ENCODE measurements around the gene CPA4. TPM values are rescaled to one million over a fixed set of nuclear protein-coding genes. Genes with fewer than 3 reads are reported as not detected.

The CPA4 gene
- total RNA-seq, 6 experiments from 2014 or later, result not detected

DNA sequence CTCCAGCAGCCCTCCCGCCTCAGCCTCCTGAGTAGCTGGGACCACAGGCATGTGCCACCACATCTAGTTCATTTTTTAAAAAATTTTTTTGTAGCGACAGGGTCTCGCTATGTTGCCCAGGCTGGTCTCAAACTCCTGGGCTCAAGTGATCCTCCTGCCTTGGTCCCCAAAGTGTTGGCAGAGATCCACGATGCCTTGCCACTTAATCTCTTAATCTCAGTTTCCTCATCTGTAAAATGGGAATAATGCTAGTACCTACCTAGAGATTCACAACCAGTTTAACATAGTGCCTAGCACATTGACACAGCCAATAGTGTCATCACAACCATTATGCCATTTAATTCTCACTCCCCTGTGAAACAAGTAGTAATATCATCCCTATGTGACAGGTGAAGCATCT is 4.8 kb upstream of the CPA4 start:
- Histone ChIP-seq H3K27me3 (no peaks in the 10 kb centered on the region), H3K36me3 (no peaks in the 10 kb centered on the region), H3K9me3 (no peaks in the 10 kb centered on the region), H3K4me1 (no peaks in the 10 kb centered on the region), H3K27ac (no peak overlapping the region), H3K4me3 (no peak overlapping the region)
- ATAC-seq (no peak), DNase-seq (no peak)
- 83% methylated on average over 4 of the region's 4 CpGs for WGBS (ENCODE audit: insufficient coverage, low coverage, low lambda C conversion rate, missing lambda C conversion rate)
- intact Hi-C loops (cut with DNase I), result no loop called here
- TF ChIP-seq, protein P1, sequence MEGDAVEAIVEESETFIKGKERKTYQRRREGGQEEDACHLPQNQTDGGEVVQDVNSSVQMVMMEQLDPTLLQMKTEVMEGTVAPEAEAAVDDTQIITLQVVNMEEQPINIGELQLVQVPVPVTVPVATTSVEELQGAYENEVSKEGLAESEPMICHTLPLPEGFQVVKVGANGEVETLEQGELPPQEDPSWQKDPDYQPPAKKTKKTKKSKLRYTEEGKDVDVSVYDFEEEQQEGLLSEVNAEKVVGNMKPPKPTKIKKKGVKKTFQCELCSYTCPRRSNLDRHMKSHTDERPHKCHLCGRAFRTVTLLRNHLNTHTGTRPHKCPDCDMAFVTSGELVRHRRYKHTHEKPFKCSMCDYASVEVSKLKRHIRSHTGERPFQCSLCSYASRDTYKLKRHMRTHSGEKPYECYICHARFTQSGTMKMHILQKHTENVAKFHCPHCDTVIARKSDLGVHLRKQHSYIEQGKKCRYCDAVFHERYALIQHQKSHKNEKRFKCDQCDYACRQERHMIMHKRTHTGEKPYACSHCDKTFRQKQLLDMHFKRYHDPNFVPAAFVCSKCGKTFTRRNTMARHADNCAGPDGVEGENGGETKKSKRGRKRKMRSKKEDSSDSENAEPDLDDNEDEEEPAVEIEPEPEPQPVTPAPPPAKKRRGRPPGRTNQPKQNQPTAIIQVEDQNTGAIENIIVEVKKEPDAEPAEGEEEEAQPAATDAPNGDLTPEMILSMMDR (IDR thresholded peaks at IDR 0.05), result no peak
- TF ChIP-seq POLR2A (IDR thresholded peaks at IDR 0.05), result no peak

DNA sequence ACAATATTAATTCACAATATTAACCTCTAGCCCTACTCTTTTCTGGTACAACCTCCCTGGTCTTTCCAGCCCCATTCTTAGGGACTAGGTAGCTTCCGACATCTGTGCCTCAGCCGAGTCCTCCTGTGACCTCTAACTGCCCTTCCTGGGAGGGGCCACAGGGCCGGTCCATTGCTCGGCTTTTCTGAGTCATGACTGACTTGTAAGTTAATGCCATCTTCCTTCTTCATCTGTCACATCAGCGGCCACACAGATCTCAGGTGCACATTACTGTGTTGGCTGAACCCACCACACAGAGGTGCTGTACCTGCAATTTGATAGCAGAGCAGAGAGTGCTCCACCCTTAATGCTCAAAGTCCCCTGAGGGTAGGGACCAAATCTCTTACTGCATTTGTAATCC is 4.1 kb upstream of the CPA4 start:
- no peak for DNase-seq
- Histone ChIP-seq H3K27ac (no peak overlapping the region), H3K27me3 (no peaks in the 10 kb centered on the region), H3K9me3 (no peaks in the 10 kb centered on the region), H3K4me3 (no peak overlapping the region), H3K36me3 (no peaks in the 10 kb centered on the region), H3K4me1 (no peaks in the 10 kb centered on the region)
- no peak for ATAC-seq
- 76% methylated on average over 5 of the region's 5 CpGs for WGBS (ENCODE audit: insufficient coverage, low coverage, low lambda C conversion rate, missing lambda C conversion rate)
- intact Hi-C loops (cut with DNase I), result no loop called here
- TF ChIP-seq, protein P1 (IDR thresholded peaks at IDR 0.05), result no peak

DNA sequence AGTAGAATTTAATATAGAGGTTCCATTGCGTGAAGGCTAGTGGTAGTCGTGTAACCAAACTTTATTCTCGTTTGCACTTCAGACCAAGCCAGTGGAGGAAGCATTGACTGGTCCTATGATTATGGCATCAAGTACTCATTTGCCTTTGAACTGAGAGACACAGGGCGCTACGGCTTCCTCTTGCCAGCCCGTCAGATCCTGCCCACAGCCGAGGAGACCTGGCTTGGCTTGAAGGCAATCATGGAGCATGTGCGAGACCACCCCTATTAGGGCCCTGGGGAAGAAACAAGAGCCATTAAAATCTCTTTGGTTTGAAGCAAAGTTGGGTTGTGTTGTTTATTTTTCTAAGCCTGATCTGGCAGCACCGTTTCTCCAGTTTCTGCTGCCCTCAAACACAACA is 3.5 kb upstream of the CPA4 start:
- WGBS (ENCODE audit: insufficient coverage, low coverage, low lambda C conversion rate, missing lambda C conversion rate), result 78% methylated on average over 6 of the region's 9 CpGs
- ATAC-seq, result no peak
- Histone ChIP-seq H3K27me3 (no peaks in the 10 kb centered on the region), H3K36me3 (no peaks in the 10 kb centered on the region), H3K4me3 (no peak overlapping the region), H3K4me1 (no peaks in the 10 kb centered on the region), H3K27ac (no peak overlapping the region), H3K9me3 (no peaks in the 10 kb centered on the region)
- no peak for TF ChIP-seq POLR2A (IDR thresholded peaks at IDR 0.05)
- TF ChIP-seq, protein P1 (IDR thresholded peaks at IDR 0.05), result no peak
- DNase-seq, result no peak
- intact Hi-C loops (cut with DNase I), result no loop called here

DNA sequence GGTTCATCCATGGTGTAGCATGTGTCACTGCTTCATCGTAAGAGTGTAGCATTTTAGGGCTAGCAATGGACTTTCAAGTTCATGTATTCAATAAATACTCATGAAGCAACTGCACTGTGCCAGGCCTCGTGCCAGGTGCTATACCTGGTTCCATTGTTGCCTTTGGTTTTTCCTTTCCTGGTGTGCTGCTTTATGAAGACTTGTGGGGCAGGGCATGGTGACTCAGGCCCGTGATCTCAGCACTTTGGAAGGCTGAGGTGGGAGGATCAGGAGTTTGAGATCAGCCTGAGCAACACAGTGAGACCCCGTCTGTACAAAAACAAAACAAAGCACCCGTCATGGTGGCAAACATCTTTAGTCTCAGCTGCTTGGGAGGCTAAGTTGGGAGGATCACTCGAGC is 2.2 kb upstream of the CPA4 start:
- WGBS (ENCODE audit: insufficient coverage, low coverage, low lambda C conversion rate, missing lambda C conversion rate), result 63% methylated on average over 6 of the region's 6 CpGs
- no peak for TF ChIP-seq POLR2A (IDR thresholded peaks at IDR 0.05)
- ATAC-seq (no peak), DNase-seq (no peak)
- Histone ChIP-seq H3K27ac (no peak overlapping the region), H3K4me1 (no peaks in the 10 kb centered on the region), H3K9me3 (no peaks in the 10 kb centered on the region), H3K4me3 (no peak overlapping the region), H3K36me3 (no peaks in the 10 kb centered on the region), H3K27me3 (no peaks in the 10 kb centered on the region)
- intact Hi-C loops (cut with DNase I), result no loop called here

DNA sequence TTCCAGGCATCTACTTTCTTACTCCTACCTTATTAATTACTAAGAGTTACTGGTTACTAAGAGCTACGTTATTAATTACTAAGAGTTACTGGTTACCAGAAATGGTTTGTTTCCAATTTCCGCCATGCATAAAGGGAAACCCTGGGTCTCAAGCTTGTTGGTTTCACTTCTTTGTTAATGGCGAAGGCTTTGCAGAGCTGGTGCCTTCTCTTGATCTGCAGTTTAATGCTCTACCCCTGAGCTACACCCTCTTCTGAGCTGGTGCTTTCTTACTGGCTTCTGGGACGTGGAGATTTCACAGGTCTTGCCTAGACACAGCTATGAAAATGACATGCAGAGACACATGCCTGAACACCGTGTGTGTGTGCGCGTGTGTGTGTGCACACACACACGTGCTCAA is 560 bp downstream of the CPA4 start:
- H3K27ac ChIP-seq, result no peak overlapping the region
- intact Hi-C loops (cut with DNase I), result no loop called here
- 65% methylated on average over 8 of the region's 8 CpGs for WGBS (ENCODE audit: insufficient coverage, low coverage, low lambda C conversion rate, missing lambda C conversion rate)
- no peak overlapping the region for H3K4me3 ChIP-seq
- DNase-seq (no peak), ATAC-seq (no peak)
- TF ChIP-seq POLR2A (IDR thresholded peaks at IDR 0.05), result no peak
- TF ChIP-seq, protein P1 (IDR thresholded peaks at IDR 0.05), result no peak
- H3K4me1 ChIP-seq, result no peaks in the 10 kb centered on the region
- H3K36me3 ChIP-seq, result no peaks in the 10 kb centered on the region
- H3K27me3 ChIP-seq, result no peaks in the 10 kb centered on the region
- H3K9me3 ChIP-seq, result no peaks in the 10 kb centered on the region
